Upper lobe of right lung (tissue), 1 donor: Measurements from ENCODE around the gene PRDM10. TPM values are rescaled to one million over a fixed set of nuclear protein-coding genes. Genes with fewer than 3 reads are reported as not detected.

Experiments used
- ATAC-seq: fragments of 200-7000 bp; cut with Tn5 transposase; one replicate; pipeline ENCODE4 v1.9.1; 2020; ENCODE audit warnings: mild to moderate bottlenecking, moderate library complexity
- DNase-seq: peaks from one replicate; pipeline ENCODE4 v3.0.0-alpha.2; 2020
- H3K27ac ChIP-seq: fragments of 200-600 bp; one replicate; pipeline ENCODE4 v1.8.0; 2022
- H3K27me3 ChIP-seq: fragments of 200-600 bp; one replicate; pipeline ENCODE4 v1.8.0; 2022; ENCODE audit warnings: mild to moderate bottlenecking
- H3K36me3 ChIP-seq: fragments of 200-600 bp; one replicate; pipeline ENCODE4 v1.8.0; 2022
- H3K4me1 ChIP-seq: fragments of 200-600 bp; one replicate; pipeline ENCODE4 v1.8.0; 2022
- H3K4me3 ChIP-seq: fragments of 200-600 bp; one replicate; pipeline ENCODE4 v1.8.0; 2022; ENCODE audit warnings: mild to moderate bottlenecking
- H3K9me3 ChIP-seq: fragments of 200-600 bp; one replicate; pipeline ENCODE4 v1.8.0; 2022
- CTCF ChIP-seq: fragments of 200-600 bp; IDR thresholded peaks from one replicate; pipeline ENCODE4 v1.8.0; 2022; ENCODE audit warnings: antibody characterized with exemption
- intact Hi-C: fragments of 100-400 bp; cut with DNase I; formaldehyde crosslinking; loops from one replicate; pipeline ENCODE4 v1.11.0; 2022
- total RNA-seq: library from RNA; stranded (reverse); fragmentation: NEBNext Ultra II Directional; extraction: Animal tissue kit (Norgen Biotek cat#: 25700); gene quantifications from one replicate; pipeline ENCODE4 v1.2.1, GENCODE V29; 2021
- donor health status: DM: no; HTN: yes; CAD: no; lungs with severe emphysema.

PRDM10 gene
- total RNA-seq, 1 donor from 2014 or later, result 15.7 TPM

DNA sequence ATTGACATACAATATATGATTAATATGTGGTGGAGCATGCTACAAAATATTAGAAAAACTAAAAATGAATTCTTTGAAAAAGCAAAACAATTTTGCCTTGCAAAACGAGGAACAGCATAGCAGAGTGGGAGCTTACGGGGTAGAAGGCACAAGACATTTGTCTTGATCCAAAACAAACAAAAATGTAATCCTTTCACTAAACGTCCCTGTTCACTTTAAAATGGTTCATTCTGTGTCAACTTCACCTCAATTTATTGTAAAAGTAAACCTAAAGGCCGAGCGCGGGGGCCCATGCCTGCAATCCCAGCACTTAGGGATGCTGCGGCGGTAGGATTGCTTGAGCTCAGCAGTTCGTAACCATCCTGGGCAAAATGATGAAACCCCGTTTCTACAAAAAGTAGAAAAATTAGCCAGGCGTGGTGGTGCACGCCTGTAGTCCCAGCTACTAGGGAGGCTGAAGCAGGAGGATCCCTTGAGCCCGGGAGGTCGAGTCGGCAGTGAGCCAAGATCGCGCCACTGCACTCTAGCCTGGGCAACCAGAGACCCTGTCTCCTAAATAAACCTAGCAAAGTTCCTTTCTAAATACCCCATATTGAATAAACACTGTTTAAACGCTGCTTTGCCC, 2.0 kb downstream of the PRDM10 start:
- ATAC-seq (no peak), DNase-seq (no peak)
- Histone ChIP-seq H3K4me1 (peaks cover 17% of the 10 kb centered on the region), H3K27ac (peak overlapping the region; percentile 100), H3K4me3 (peak overlapping the region; percentile 81), H3K9me3 (no peaks in the 10 kb centered on the region), H3K27me3 (no peaks in the 10 kb centered on the region), H3K36me3 (no peaks in the 10 kb centered on the region)
- TF ChIP-seq CTCF, result no peak
- intact Hi-C loops, result no loop called here

GRCh38 chr11:129999407-129999806, 3.2 kb downstream of the PRDM10 start:
- DNase-seq (no peak), ATAC-seq (no peak)
- no peaks in the 10 kb centered on the region for H3K9me3 ChIP-seq
- no peaks in the 10 kb centered on the region for H3K27me3 ChIP-seq
- no peak overlapping the region for H3K27ac ChIP-seq
- no peak for TF ChIP-seq CTCF
- intact Hi-C loops, result no loop called here
- H3K4me1 ChIP-seq, result peaks cover 15% of the 10 kb centered on the region
- H3K4me3 ChIP-seq, result no peak overlapping the region
- H3K36me3 ChIP-seq, result no peaks in the 10 kb centered on the region

- no peak for TF ChIP-seq CTCF
- no peak for DNase-seq
- Histone ChIP-seq H3K9me3 (no peaks in the 10 kb centered on the region), H3K27ac (no peak overlapping the region), H3K4me1 (peaks cover 10% of the 10 kb centered on the region), H3K36me3 (no peaks in the 10 kb centered on the region), H3K4me3 (no peak overlapping the region), H3K27me3 (no peaks in the 10 kb centered on the region)
- no peak for ATAC-seq
- intact Hi-C loops, result no loop called here
These were observed 3.7 kb downstream of the PRDM10 start for GRCh38 chr11:129998905-129999304.

GRCh38 chr11:129998107-129998506, 4.5 kb downstream of the PRDM10 start:
- Histone ChIP-seq H3K4me1 (peaks cover 7% of the 10 kb centered on the region), H3K27me3 (no peaks in the 10 kb centered on the region), H3K9me3 (no peaks in the 10 kb centered on the region), H3K4me3 (no peak overlapping the region), H3K36me3 (no peaks in the 10 kb centered on the region), H3K27ac (no peak overlapping the region)
- intact Hi-C loops, result no loop called here
- DNase-seq (no peak), ATAC-seq (no peak)
- TF ChIP-seq CTCF, result no peak

DNA sequence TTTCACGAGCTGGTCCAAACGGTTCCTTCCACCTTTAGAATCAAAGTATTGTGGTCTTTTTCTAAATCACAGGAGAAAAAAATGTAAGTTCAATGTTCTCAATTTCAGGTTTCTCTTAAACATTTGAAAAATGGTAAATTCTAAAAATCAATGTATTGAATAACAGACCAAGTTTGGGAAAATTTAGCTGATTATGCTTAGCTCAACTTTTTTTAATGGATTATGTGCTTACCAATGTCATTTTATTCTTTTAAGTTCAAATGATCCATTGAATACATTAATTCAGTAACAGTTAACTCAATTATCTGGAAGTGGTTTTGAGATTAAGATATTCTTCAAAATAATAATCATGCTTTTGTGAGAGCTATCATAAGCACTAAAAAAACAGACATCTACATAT, 5.1 kb downstream of the PRDM10 start:
- Histone ChIP-seq H3K9me3 (no peaks in the 10 kb centered on the region), H3K27me3 (no peaks in the 10 kb centered on the region), H3K27ac (no peak overlapping the region), H3K4me3 (no peak overlapping the region), H3K4me1 (peaks cover 7% of the 10 kb centered on the region), H3K36me3 (no peaks in the 10 kb centered on the region)
- no peak for TF ChIP-seq CTCF
- no peak for ATAC-seq
- intact Hi-C loops, result no loop called here
- no peak for DNase-seq
